Stimulated activated CD8-positive, alpha-beta memory T cell treated with anti-CD3 and anti-CD28 coated beads, Interleukin-15, amount 100 ng/mL, for 1 hour (primary cell): ENCODE measurements around the gene KMT2E.

Experiments used
- DNase-seq: peaks from one replicate; pipeline ENCODE4 v3.0.0-alpha.2; 2020; ENCODE audit warnings: low read depth

Gene KMT2E

GRCh38 chr7:105079348-105079747 is 65.3 kb downstream of the KMT2E start:
- DNase-seq: no peak

DNA sequence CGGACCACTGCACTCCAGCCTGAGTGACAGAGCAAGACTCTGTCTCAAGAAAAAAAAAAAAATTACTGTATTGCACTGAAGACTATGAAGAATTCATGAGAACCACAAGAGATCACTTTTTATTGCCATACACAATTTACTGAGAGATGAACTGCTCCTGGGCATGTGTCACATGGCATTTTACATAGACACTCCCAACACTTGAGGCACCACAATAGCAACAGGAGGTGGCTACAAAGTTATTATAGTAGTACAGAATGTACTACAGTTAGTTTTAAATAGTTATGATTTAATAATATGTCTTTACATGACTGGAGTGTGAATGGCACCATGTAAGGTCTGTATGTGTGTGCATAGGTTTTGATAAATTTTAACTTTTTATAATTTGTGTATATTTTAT is 70.6 kb downstream of the KMT2E start:
- DNase-seq: no peak

- no peak for DNase-seq
Observed at GRCh38 chr7:105086850-105087249, 72.8 kb downstream of the KMT2E start.

DNA sequence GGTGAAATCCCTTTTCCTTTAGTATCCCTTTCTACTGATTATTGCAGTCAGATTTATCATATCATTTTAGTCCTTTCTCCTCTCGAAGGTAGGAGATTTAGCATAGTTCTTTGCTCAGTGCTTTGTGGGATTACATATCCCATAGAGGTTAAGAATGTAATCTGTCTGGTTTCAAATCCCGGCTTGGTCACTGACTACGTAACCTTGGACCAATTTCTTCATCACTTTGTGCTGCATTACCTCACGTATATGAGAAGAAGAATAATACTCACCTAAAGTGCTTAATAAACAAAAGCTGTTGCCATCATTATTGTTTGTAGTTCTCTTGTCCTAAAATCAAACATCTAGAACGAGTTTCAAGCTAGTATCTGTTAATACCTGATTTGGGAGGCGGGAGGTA is 74.0 kb downstream of the KMT2E start:
- no peak for DNase-seq

- DNase-seq: no peak
Observed at GRCh38 chr7:105088456-105088855, 74.5 kb downstream of the KMT2E start.

GRCh38 chr7:105094966-105095365 is 81.0 kb downstream of the KMT2E start:
- DNase-seq: no peak

DNA sequence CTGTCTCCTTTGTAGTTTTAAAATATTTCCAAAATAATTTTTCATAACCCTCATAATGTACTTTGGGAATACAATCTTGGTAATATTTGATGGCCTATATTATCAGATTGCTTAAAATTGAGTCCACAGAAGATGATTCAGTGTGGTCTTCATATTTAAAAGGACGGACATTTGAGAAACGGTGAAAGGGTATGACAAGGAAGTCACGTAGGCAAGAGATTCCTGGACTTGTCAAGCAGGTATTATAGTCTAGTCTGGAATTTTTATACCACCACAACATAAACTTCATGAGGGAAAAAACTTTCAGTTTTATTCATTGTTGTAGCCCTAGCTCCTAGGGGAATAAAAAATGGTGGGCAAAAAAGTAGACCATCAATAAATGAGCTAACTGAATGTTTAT is 82.3 kb downstream of the KMT2E start:
- no peak for DNase-seq

GRCh38 chr7:105097619-105098018 is 83.6 kb downstream of the KMT2E start:
- DNase-seq: no peak

- DNase-seq: no peak
Observed at GRCh38 chr7:105098863-105099515, 85.0 kb downstream of the KMT2E start.

- no peak for DNase-seq
Observed at GRCh38 chr7:105101864-105102263, 87.9 kb downstream of the KMT2E start.

GRCh38 chr7:105102557-105103352 is 88.8 kb downstream of the KMT2E start:
- no peak for DNase-seq

DNA sequence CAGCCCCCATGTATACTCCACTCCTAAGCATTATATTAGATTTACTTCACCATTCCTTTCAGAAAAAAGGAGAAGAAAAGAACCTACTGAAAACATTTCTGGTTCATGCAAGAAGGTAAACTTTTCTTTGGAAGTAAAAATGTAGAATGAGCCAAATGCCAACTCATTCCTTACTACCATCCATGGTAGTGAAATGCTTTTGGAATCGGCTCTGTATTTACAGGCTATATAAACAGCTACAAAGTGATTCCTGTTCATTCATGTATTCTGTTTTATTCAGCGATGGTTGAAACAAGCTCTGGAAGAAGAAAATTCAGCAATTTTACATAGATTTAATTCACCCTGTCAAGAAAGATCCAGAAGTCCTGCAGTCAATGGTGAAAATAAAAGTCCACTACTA is 91.6 kb downstream of the KMT2E start:
- no peak for DNase-seq

- DNase-seq: no peak
Observed at GRCh38 chr7:105106473-105106872, 92.5 kb downstream of the KMT2E start.

GRCh38 chr7:105107458-105107857 is 93.5 kb downstream of the KMT2E start:
- no peak for DNase-seq

DNA sequence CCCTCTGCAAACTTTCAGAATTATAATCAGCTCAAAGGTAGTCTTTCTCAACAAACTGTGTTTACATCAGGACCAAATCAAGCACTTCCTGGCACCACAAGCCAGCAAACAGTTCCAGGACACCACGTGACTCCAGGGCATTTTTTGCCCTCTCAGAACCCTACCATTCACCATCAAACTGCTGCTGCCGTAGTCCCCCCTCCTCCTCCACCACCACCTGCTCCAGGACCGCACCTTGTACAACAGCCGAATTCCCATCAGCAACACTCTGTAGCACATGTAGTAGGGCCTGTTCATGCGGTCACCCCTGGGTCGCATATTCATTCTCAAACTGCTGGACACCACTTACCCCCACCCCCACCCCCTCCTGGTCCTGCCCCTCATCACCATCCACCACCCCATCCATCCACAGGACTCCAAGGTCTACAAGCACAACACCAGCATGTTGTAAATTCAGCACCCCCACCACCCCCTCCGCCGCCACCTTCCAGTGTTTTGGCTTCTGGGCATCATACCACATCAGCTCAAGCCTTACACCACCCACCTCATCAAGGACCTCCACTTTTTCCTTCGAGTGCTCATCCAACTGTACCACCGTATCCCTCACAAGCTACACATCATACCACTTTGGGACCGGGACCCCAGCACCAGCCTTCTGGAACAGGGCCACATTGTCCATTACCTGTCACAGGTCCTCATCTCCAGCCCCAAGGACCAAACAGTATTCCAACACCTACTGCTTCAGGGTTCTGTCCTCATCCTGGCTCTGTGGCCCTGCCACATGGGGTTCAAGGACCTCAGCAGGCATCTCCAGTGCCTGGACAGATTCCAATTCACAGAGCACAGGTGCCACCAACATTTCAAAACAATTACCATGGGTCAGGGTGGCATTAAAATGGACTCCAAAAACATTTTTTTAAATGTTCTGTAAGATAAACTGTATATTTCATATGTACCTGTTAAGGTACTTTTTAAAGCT is 98.7 kb downstream of the KMT2E start:
- DNase-seq: no peak

DNA sequence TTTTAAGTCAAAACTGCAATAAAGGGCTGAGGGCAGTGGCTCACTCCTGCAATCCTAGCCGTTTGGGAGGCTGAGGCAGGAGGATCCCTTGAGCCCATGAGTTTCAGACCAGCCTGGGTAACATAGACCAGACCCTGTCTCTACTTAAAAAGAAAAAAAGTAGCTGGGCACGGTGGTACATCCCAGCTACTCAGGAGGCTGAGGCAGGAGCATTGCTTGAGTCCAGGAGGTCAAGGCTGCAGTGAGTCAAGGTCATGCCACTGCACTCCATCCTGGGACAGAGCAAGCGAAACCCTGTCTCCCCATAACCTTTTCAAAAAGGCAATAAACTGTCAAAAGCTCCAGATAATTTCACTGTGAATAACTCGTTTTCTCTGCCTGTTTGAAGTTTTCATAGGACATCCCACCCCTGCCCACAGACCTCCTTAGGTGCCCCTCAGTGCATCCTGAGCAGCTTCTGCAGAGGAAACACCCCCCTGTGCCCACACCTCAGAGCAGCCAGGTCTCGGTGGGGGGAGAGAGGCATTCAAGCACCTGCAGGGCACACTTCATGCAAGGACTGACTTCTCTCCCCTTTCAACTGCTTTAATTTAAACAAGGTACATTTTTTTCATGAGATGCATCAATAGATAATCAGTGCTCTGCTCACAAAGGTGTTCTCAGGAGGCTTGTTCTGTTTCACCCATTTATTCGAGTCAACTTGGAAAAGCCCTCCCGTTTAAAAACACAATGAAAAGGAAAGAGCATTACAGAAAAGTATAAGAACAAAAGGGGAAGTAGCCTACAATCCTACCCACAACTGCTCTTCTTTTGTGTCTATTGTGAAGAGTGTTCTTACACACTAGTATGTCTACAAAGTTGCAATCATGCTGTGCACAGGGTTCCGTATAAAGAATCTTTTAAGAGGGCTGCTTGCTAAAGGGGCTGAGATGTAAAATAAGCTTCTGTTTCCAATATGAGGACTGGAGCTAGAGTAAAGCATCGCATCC is 104.9 kb downstream of the KMT2E start:
- no peak for DNase-seq

GRCh38 chr7:105122619-105123018 is 108.6 kb downstream of the KMT2E start:
- no peak for DNase-seq

GRCh38 chr7:105125745-105126144 is 111.7 kb downstream of the KMT2E start:
- DNase-seq: no peak

GRCh38 chr7:105126436-105126975 is 112.5 kb downstream of the KMT2E start:
- no peak for DNase-seq

DNA sequence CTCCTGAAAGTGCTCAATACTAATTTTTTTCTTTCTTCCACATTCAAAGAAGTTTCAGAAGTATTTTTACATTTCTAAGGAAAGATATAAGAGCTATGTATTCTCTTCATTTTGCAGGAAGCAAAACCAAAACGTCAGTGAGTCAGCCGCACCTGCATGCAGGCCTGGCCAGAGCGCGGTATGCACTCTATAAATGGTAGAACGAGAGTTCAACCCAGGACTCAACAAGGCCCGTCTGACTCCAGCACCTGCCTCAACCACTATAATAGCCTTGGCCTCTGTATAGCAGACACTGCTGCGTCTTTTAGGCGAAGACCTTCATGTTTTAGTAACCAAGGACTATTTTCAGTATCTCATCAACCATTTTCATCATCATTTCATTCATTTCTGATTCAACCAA is 113.2 kb downstream of the KMT2E start:
- no peak for DNase-seq

- no peak for DNase-seq
Observed at GRCh38 chr7:105130048-105130447, 116.0 kb downstream of the KMT2E start.
